ENCODE data around the gene FAM107B.
A peak's percentile ranks its signal among the peaks of the same experiment; 100 is the strongest.

FAM107B gene

DNA sequence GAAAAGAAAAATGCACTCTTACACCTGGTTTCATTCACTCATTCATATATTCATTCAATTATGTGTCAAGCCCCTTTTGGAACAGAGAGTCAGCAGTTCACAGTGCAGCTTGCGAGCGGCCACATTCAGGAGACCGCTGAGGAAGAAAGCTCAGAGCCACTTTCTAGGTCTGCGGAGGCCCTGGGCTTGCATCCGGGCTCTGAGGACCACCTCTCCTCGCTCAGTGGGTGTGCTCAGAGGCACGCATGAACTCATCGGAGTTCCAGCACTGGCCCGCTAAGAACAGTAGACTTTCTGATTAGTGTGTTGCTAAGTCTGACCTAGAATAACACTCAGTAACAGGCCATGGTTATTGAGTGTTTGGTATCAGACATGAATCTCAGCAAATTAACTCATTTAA, 1.8 kb upstream of the FAM107B start:
- no peak for DNase-seq

DNA sequence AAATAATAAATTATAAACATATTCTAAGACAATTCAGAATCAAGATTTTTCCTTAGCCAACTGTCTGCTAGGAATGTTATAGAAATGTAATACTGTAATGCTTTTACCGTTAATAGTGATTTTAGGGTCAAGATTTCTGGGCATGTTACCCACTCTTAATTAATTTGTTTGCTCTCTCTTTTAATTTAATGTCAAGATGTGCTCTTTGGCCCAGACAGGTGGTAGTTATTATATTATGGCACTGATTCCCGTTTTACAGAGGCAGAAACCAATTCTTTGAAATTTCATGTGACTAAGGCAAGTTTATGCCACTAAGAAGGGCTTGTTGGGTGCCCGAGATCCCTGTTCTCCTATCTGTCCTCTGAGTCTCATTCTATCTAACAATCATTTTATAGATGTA, 959 bp upstream of the FAM107B start:
- no peak for DNase-seq

DNA sequence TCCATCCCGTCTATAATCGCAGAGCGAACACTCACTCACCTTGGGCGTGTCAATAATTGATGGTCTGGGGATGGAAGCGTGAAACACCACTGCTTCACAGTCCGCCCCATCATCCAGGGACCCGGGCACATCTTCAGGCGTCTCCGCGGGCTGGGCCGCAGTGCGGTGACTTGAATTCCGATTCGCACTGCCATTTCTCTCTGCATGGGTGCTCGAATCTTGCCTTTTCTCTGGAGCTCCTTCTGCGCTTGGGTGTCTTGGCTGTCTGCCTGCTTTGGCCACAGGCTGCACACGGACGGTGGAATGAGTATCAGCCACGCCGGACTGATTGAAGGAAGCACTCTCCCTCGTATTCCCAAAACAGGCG, 500 bp downstream of the FAM107B start:
- DNase-seq: no peak

DNA sequence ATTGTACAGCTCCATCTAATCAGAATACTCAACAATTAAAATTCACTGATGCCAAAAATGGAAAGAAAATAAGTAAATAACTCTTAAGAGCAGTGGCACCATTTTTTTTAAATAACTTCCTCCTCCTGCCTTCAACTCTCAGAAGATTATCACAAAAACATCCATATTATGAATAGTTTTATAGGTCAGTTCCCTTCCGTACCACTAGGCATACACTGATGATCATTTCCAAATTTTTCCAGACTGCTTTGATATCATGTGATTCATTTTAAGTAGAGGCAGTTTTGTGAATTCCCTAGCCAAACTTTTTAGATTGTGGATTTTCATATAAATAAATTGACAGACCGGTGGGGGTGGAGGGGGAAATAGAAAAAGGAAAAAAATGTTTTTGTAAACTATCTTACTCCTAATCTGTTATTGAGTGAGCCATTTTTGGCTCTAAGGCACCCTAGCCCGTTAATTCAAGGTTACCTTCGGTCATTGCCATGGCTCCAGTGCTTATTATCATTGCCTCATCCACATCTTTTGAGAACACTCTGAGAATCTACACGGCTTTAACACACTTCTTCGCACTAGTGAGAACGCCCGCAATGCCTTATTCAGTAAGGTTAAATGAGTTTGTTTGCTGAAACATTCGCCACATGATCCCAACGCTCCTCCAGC, 1.0 kb downstream of the FAM107B start:
- no peak for DNase-seq

DNA sequence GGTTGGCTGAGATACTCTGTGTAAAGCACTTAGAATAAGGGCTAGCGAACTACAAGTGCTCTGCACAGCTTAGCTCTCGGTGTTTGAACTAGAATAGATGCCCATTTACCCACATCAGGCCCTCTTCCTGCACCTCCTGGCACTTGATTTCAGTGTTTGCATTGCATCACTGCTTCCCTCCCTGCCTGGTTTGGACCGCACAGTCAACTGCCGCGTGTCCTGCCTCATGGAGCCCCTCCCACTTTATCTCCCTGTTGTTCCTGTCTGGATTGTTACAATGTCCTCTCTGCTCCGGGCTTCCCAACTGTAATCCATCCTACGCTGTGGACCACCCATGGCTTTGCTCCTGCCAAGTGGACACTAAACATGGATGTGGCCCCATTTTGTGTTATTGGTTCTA, 2.3 kb downstream of the FAM107B start:
- DNase-seq: peak; percentile 0

DNA sequence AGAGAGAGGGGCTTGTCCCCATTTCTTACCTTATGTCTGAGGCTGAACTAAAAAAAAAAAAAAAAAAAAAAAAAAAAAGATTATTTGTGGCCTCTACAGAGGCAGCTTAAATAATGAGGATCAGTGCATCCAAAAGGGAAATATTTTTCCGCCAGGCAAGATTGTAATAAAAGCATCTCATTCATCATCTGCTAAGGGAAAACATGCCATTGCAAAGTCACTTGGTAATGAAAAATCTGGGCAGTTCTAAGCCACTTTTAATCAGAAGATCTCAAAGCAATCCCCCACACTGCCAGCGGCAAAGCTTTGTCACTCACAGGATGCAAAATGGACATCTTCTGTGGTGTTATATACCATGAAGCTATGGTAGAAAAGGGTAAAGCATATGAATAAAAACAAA, 3.8 kb downstream of the FAM107B start:
- DNase-seq: no peak

DNA sequence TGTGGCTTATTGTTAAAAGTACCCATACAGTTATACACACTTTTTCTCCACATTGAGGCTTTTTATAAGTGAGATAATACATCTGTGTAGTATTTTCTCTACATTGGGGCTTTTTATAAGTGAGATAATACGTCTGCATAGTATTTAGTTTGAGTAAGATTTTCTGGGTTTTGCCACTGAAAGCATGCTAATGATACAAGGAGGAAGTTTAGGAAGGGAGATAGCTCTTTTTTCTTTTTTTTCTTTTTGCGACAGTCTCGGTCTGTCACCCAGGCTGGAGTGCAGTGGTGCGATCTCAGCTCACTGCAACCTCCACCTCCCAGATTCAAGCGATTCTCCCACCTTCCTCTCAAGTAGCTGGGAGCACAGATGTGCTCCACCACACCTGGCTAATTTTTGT, 13.3 kb downstream of the FAM107B start:
- DNase-seq: no peak

DNA sequence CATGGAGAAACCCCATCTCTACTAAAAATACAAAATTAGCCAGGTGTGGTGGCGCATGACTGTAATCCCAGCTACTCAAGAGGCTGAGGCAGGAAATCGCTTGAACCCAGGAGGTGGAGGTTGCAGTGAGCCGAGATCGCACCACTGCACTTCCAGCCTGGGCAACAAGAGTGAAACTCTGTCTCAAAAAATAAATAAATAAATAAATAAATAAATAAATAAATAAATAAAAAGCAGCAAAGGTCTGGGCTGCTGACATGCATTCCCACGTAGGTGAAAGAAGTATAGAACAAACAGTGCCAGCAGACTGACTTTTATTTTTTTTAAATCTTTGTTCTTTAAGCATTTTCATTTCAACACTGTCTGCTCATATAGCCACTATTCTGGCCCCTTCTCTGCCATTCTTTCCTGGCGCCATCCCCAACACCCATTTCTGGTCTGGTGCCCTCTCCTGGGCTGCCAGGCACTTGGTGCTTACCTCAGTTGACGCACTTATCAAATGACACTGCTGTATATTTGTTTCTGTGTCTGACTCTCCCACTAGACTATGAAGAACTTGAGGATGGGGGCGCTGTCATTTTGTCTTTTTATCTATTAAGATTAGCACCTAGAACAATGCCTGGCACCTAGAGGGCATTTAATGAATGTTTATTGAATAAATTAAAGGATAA, 15.6 kb downstream of the FAM107B start:
- no peak for DNase-seq

DNA sequence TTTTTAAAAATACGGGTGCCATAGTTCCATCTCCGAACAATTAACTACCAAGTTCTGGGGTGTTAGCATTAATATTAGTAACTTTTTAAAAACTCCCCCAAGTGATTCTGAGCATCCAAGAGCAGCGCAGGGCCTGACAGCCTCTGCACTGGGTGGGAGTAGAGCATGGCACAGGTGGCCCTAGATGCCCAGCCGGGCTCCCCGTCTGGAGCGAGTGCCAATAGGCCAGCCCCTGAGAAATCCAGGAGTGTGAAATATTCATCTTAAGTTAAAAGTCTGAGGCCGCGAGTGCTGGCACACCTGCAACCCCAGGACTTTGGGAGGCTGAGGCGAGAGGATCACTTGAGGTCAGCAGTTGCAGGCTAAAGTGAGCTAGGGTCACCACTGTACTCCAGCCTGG, 16.2 kb downstream of the FAM107B start:
- no peak for DNase-seq

DNA sequence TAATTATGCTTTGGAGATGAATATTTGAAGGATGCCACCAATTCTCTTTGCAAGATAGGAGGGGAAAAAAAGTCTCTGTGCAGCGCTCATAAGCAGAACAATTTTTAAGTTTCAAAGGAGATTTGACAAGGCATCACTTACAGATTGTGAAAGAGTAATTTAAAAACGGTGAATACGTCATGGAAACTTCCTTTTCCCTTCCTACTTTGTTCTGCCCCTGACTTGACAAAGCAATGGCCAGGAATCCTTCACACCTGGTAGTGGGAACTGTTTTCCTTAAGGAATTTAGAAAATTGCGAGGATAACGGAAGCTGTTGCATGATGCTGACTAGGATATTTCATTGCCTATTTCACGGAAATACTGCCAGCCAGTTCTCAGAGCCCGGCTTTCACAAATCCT, 16.7 kb downstream of the FAM107B start:
- DNase-seq: no peak

DNA sequence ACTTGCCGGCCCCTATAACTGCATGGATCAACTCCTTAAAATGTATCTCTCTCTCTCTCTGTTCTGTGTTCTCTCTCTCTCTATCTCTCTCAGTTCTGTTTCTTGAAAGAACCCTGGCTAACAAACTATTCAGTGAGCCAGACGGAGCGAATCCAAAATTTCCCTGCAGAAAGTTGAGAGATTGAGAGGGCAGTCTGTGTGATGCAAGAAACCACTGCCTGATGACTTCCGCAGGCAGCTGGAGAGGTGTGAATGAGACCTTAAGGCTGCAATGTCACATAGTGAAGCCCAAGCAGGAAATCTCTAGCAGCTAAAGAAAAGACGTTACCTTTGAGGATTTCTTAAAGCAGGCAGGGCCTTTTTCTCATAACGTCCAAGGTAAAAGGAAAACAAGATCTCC, 17.3 kb downstream of the FAM107B start:
- no peak for DNase-seq

DNA sequence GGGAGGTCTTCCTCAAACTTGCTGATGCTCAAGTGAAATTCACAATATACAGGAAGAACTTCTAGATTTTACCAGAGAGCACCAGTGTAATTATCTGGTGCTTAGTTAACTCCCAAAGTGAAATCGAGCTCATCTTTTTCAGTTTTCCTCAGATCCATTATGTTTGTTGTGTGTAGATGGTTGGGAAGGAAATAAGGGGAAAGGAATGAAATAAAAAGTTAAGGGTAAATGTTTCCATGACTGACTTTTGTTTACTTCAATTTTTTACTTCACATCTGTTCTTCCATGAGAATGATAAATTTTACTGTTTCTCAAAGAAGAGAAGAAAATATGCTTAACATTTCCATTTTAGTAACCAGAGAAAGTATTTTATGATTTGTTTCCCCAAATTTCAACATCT, 21.3 kb downstream of the FAM107B start:
- DNase-seq: no peak

DNA sequence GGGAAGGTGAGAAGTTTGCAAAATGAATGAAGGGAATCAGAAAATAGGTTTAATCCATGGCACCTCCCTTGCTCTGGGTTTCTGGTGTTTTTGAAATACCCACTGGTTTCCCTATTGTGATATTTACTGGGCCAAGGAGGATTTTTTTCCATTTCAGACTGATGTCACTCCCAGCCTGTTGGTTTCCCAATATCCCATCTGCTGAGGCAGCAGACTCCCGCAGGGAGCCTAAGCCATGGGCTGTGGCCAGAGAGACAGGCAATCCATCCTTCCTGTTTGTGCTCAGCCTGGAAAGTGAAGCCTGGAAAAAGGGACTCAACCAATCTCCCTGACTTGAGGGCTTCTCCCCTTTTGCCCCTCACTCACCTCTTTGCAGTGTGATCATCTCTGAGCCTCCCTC, 22.8 kb downstream of the FAM107B start:
- DNase-seq: no peak

DNA sequence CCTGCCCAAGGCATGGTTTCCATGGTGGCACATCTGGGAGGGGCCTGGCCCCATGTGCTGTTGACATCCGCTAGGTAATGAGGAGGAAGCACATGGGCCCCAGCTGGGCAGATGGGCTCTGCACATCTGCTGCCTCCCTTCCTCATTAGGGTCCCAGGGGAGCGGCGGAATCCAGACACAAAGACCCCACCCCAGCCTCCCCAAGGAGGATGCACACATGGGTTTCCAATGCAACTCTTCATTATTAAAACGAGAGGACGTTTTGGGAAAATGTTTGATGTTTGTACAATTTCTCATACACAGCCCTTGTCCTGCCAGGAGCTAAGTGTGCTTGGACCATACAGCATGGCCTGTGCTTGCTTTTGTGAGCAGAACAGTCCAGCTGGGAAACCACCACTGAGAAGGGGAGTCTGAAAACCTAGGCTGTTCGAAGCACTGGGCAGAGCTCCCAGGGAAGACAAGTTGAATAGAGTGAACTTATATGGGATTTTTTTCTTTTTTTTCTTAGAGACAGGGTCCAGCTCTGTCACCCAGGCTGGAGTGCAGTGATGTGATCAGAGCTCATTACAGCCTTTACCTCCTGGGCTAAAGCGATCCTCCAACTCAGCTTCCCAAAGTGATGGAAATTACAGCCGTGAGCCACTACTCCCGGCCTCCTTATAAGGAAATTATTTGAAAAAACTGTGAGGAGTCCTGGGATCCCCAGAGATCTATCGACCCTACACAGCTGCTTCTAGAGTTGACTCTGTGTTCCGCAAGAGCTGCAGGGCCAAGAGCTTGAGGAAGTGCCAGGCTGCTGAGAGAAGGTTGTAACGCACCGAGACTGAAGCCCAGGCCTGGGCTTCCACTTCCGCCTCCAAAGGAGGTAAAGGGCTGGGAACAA, 23.4 kb downstream of the FAM107B start:
- DNase-seq: no peak

DNA sequence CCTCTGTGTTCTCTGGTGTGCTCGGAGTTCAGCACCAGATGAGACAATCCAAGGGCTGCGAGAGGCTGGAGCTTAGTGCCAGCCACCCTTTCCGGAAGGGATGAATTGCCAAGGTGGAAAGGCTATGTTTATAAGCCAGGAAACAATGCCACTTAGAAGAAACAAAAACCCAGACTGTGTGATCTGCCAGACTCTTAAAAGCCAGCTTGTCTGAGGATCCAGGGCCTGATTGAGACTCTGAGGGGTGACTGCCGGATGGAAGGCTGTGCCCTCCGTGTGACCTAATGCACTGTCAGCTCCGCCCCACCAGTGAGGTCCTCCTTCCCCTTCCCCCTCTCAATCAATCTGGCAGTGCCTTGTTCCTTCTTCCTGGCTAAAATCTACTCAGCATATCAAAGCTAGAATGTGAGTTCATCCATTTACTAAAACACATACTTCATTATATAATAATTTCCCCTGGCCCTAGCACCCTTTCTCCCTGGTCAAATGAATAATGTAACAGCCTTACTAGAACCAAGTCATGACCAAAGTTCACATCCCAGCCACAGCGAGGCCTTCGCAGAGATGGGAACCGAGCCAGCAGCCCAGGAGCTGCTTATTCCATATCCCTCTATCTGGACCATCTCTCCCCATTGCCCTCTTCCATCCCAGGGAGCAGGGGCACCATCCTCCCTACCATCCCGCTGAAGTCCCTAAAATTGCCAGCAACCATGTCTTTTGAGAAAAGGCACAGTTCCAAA, 25.5 kb downstream of the FAM107B start:
- DNase-seq: no peak

DNA sequence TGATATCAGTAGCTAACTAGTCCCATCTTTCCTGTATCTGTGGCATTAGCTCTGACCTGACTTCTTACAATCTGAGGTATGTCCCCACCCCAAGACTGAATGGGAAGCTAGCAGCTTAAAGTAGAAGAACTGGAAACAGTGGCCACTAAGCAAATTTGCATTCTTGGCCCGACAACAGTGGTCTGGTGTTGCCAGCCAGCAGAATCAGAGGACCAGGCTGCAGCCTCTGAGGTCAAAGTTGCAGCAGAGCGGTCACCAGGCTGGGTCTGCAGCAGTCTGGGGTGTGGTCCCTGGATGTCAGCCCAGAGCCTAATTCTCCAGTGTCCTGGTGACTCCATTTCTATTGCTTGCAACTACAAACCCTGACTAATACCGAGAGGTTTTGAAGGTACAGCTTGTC, 26.3 kb downstream of the FAM107B start:
- no peak for DNase-seq

DNA sequence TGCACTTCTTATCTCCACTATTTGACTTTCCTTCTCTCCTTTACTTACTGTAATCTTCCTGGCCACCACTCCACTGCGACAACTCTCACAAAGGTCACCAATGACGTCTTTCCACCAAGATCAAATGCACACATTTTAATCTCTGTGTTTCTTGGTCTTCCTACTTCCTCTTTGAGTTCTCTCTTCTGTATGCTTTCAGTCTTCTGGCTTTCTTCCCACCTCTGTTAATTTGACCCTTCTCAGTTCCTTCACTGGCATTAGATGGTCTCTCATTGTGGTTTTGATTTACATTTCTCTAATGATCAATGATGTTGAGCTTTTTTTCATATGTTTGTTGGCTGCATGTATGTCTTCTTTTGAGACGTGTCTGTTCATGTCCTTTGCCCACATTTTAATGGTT, 31.9 kb downstream of the FAM107B start:
- DNase-seq: no peak

DNA sequence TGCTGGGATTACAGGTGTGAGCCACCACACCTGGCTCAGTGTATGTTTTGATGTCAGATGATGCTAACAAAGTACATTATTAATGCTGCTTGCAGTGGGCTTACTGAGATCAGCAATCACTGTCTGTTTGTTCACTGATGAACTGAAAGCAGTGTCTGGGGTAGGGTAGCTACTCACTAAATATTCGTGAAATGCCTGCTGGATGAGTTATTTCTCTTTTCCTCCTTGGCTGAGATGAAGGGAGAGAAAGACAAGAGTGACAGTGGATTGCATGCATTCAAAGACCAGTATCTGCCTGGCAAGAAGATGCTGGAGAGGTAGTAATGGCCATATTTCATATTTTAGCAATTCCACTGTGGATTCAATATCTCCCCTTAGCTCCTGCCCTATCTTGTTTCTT, 32.3 kb downstream of the FAM107B start:
- no peak for DNase-seq

DNA sequence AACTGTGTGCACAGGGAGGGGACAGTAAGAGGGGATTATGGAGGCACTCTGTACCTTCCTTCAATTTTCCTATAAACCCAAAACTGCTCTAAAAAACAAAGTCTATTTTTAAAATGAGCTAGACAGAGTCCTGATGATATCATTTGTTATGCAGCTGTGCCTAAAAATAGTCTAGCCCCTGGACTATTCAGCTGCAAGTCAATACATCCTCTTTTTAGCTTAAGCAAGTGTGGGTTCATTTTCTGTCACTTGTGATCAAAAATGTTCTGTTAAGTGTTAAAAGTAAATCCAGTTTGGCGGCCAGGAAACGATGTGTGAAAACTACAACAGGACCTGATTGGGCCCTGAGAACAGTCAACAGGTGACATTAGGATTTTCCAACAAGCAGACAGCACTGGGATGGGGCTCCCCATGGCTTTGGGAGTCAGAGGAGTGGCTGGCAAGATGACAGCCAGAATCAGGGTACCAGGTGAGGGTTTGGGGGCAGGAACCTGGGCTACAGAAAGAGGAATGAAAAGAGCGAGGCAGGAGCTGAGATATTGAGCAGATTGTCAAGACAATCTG, 33.9 kb downstream of the FAM107B start:
- DNase-seq: no peak

DNA sequence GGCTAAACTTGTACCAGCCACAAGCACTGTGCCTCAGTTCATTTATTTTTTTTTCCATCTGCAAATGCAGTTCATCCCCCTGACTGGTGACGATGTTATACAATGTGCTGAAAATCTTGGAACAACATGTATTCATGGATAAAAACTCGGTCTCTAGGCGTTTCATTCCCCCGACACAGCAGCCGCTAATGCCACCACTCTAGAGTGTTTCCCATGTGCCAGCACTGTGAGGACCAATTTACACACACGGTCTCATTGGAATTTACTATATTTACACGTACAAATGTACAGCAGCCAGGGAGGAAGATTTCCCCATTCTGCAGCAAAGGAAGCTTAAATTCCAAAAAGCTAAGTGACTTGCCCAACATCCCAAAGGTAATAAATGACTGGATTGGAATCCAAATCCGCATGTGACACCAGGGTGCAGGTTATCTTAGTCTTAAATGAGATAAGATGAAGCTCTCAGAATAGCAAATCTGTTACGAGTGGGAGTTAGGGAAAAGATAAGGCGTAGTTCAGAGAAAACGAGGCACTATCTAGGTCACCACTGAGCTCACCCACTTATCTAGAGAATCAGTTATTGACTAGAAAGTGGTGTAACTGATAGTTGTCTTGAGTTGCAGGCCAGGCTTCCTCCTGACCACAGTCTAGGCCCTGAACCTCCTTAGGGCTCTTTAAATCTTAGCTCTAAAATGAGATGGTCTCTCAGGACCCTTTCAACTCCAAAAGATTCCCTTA, 36.7 kb downstream of the FAM107B start:
- DNase-seq: no peak

DNA sequence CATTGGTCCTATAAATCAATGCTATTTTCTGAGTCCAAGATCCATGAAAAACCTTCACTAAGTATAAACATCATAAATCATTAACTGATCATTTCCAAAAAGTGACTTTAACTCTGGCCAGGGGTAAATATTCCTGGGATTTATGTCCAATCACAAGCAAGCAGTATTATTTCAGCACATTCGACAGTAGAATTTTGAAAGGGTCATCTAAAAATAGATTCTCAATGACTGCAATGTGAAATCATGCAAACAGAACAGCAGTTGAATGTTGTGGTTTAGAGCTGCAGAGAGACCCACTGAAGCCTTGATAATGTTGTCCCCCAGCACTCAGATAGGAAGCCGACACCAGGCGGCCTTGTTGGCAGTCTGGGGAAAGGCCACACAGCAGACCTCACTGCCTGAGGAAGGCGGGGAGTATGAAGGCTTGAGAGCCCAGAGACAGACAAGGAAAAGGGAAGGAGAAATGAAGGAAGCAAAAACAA, 38.1 kb downstream of the FAM107B start:
- DNase-seq: no peak

DNA sequence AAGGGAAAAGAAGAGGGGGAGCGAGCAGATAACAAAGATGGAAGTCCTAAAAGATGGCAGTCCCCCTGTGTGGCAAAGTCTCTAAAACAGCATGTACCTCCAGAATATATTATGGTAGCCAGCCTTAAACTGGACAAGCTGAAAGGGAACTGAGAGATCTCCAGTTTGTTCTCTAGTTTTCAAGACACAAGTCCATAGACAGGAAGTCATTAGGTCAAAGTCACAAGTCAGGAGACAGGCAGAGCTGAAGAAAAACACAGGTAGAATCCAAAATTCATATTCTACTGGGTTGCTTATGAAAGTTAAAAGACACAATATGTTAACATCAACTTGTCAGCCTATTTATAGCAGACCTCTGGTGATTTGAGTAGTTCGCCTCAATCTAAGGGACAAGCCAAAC, 38.7 kb downstream of the FAM107B start:
- no peak for DNase-seq
